CD14-positive monocyte (primary cell): ENCODE data around the gene ZNF184. TPM values are rescaled to one million over a fixed set of nuclear protein-coding genes. Genes with fewer than 3 reads are reported as not detected.

Source experiments
- DNase-seq, 3 donors: peaks; one replicate each; pipeline ENCODE4 v3.0.0-alpha.2; 2011 to 2022
- H2AFZ ChIP-seq: 2 replicates; pipeline ENCODE4 v1.6.0; 2012; ENCODE audit warnings: mild to moderate bottlenecking, low read depth, low read length, inconsistent platforms; ENCODE audit not compliant: insufficient read depth, poor library complexity, severe bottlenecking
- H3K27ac ChIP-seq, 2 donors: 1 replicate in 1 of 2; 2 replicates in 1 of 2; pipeline ENCODE4 v1.5.1; 2012 to 2013; ENCODE audit warnings: low read length in 2 of 2, control low read depth in 1 of 2, inconsistent platforms in 1 of 2, low read depth in 1 of 2, mild to moderate bottlenecking in 1 of 2
- H3K27me3 ChIP-seq, 2 donors: one replicate each; pipeline versions ENCODE4 v1.6.0 to v1.6.1; 2011 to 2013; ENCODE audit warnings: low read length in 2 of 2; ENCODE audit not compliant: control insufficient read depth in 2 of 2, insufficient read depth in 2 of 2
- H3K36me3 ChIP-seq, 2 donors: replicated peaks in 1 of 2; 1 replicate in 1 of 2; 2 replicates in 1 of 2; pipeline versions ENCODE4 v1.5.1 to v1.6.1; 2012 to 2013; ENCODE audit warnings: low read length in 2 of 2, control low read depth in 1 of 2, inconsistent platforms in 1 of 2, mild to moderate bottlenecking in 1 of 2; ENCODE audit not compliant: insufficient read depth in 2 of 2, control insufficient read depth in 1 of 2
- H3K4me1 ChIP-seq, 2 donors: 1 replicate in 1 of 2; 2 replicates in 1 of 2; pipeline versions ENCODE4 v1.5.1 to v1.6.1; 2012 to 2013; ENCODE audit warnings: low read length in 2 of 2, control low read depth in 1 of 2, inconsistent platforms in 1 of 2, mild to moderate bottlenecking in 1 of 2, moderate library complexity in 1 of 2; ENCODE audit not compliant: insufficient read depth in 2 of 2, control insufficient read depth in 1 of 2
- H3K4me2 ChIP-seq: replicated peaks from 2 replicates; pipeline ENCODE3; 2012; ENCODE audit warnings: low read length, moderate library complexity, mild to moderate bottlenecking; ENCODE audit not compliant: poor library complexity, severe bottlenecking; ENCODE audit errors: extremely low read depth
- H3K4me3 ChIP-seq, 3 experiments: fragments of 200-600 bp in 1 of 3; sonication (generic) in 1 of 3; replicated peaks in 1 of 3; 1 replicate in 2 of 3; 2 replicates in 1 of 3; pipeline ENCODE4 v1.5.1; 2011 to 2013; ENCODE audit warnings: low read length in 3 of 3, mild to moderate bottlenecking in 3 of 3, control low read depth in 2 of 3, low read depth in 2 of 3, inconsistent platforms in 1 of 3, moderate library complexity in 1 of 3
- H3K79me2 ChIP-seq: 2 replicates; pipeline ENCODE4 v1.6.0; 2012; ENCODE audit warnings: mild to moderate bottlenecking, control low read depth, inconsistent platforms, low read length, moderate library complexity; ENCODE audit not compliant: insufficient read depth
- H3K9ac ChIP-seq: 2 replicates; pipeline ENCODE4 v1.6.0; 2017; ENCODE audit warnings: low read length, mild to moderate bottlenecking; ENCODE audit not compliant: insufficient read depth, poor library complexity, severe bottlenecking
- H3K9me3 ChIP-seq, 2 donors: replicated peaks in 1 of 2; 1 replicate in 1 of 2; 2 replicates in 1 of 2; pipeline versions ENCODE4 v1.5.1 to v1.6.1; 2012 to 2013; ENCODE audit warnings: low read length in 2 of 2, control low read depth in 1 of 2; ENCODE audit not compliant: control insufficient read depth in 1 of 2, insufficient read depth in 1 of 2
- H4K20me1 ChIP-seq: 2 replicates; pipeline ENCODE4 v1.6.0; 2012; ENCODE audit warnings: mild to moderate bottlenecking, low read length, control low read depth, moderate library complexity; ENCODE audit not compliant: insufficient read depth
- H3K27ac Mint-ChIP-seq, 7 donors: one replicate each; pipeline ENCODE4 v1.8.0; 2020; ENCODE audit warnings: mild to moderate bottlenecking in 7 of 7, mixed read lengths in 7 of 7, moderate library complexity in 6 of 7, inconsistent platforms in 2 of 7
- H3K27me3 Mint-ChIP-seq, 3 donors: one replicate each; pipeline ENCODE4 v1.8.0; 2021 to 2022; ENCODE audit warnings: low read depth in 3 of 3, mild to moderate bottlenecking in 3 of 3, mixed read lengths in 3 of 3, moderate library complexity in 3 of 3, inconsistent platforms in 1 of 3
- H3K36me3 Mint-ChIP-seq, 2 donors: one replicate each; pipeline ENCODE4 v1.8.0; 2020; ENCODE audit warnings: mixed read lengths in 2 of 2, inconsistent platforms in 1 of 2, mild to moderate bottlenecking in 1 of 2
- H3K4me1 Mint-ChIP-seq: one replicate; pipeline ENCODE4 v1.8.0; 2020; ENCODE audit warnings: mild to moderate bottlenecking, mixed read lengths
- H3K4me3 Mint-ChIP-seq, 2 donors: one replicate each; pipeline ENCODE4 v1.8.0; 2020; ENCODE audit warnings: mild to moderate bottlenecking in 2 of 2, mixed read lengths in 2 of 2, moderate library complexity in 1 of 2
- H3K9me3 Mint-ChIP-seq, 7 donors: one replicate each; pipeline ENCODE4 v1.8.0; 2020 to 2022; ENCODE audit warnings: mixed read lengths in 7 of 7, mild to moderate bottlenecking in 6 of 7, moderate library complexity in 6 of 7, inconsistent platforms in 2 of 7
- WGBS: methylation state at CpG from one replicate; pipeline ENCODE4 v1.1.5; 2013; ENCODE audit warnings: missing lambda C conversion rate; ENCODE audit not compliant: insufficient coverage; 5-methylcytosine and 5-hydroxymethylcytosine counted together
- intact Hi-C, 2 donors: fragments of 100-400 bp; cut with micrococcal nuclease; formaldehyde crosslinking; loops; one replicate each; pipeline versions ENCODE4 v1.15.0 to v1.15.1; 2023
- polyA plus RNA-seq, 3 donors: library from polyadenylated mRNA; depleted of rRNA in 1 of 3; unstranded in 2 of 3; stranded (reverse) in 1 of 3; fragments of 300-500 nt in 2 of 3; fragments of >200 nt in 1 of 3; fragmentation: Illumina TruSeq in 2 of 3; gene quantifications; 1 replicate in 2 of 3; 2 replicates in 1 of 3; pipeline ENCODE4 v1.2.3, GENCODE V29; 2012 to 2021
- TF ChIP-seq, protein P1 (sequence below): fragments of 200-600 bp; IDR thresholded peaks from one replicate; pipeline ENCODE4 v1.8.0; 2022; ENCODE audit warnings: antibody characterized with exemption, mild to moderate bottlenecking

The ZNF184 gene
- polyA plus RNA-seq, 3 donors, result 1.00 to 1.5 (median 1.5) TPM

DNA sequence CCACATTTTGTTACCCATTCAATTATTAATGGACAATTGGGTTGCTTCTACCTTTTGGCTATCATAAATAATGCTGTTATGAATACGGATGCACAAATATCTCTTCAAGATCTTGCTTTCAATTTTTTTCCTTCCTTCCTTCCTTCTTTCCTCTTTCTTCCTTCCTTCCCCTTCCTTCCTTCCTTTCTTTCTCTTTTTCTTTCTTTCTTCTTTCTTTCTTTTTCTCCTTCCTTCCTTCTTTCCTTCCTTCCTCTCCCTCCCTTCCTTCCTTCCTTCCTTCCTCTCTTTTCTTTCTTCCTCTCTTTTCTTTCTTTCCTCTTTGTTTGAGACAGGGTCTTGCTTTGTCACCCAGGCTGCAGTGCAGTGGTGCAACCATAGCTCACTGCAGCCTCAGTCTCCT is 39.2 kb downstream of the ZNF184 start:
- Histone ChIP-seq H4K20me1 (no peaks in the 10 kb centered on the region), H2AFZ (no peak overlapping the region), H3K27me3 (no peaks in the 10 kb centered on the region), H3K9ac (no peak overlapping the region), H3K9me3 (peaks cover 13 to 44% of the 10 kb centered on the region in 2 donors), H3K4me1 (no peaks in the 10 kb centered on the region), H3K4me2 (no peak overlapping the region), H3K27ac (no peak overlapping the region), H3K36me3 (no peaks in the 10 kb centered on the region), H3K79me2 (no peaks in the 10 kb centered on the region), H3K4me3 (no peak overlapping the region)
- Mint-ChIP-seq H3K27me3 (peaks cover 0 to 5% (median 2%) of the 10 kb centered on the region in 3 donors), H3K9me3 (peaks cover 16 to 57% (median 35%) of the 10 kb centered on the region in 7 donors), H3K27ac (no peak overlapping the region), H3K36me3 (no peaks in the 10 kb centered on the region), H3K4me1 (no peaks in the 10 kb centered on the region), H3K4me3 (no peak overlapping the region)
- no peak for DNase-seq
- 100% methylated on average over 1 of the region's 1 CpG for WGBS
- TF ChIP-seq, protein P1, sequence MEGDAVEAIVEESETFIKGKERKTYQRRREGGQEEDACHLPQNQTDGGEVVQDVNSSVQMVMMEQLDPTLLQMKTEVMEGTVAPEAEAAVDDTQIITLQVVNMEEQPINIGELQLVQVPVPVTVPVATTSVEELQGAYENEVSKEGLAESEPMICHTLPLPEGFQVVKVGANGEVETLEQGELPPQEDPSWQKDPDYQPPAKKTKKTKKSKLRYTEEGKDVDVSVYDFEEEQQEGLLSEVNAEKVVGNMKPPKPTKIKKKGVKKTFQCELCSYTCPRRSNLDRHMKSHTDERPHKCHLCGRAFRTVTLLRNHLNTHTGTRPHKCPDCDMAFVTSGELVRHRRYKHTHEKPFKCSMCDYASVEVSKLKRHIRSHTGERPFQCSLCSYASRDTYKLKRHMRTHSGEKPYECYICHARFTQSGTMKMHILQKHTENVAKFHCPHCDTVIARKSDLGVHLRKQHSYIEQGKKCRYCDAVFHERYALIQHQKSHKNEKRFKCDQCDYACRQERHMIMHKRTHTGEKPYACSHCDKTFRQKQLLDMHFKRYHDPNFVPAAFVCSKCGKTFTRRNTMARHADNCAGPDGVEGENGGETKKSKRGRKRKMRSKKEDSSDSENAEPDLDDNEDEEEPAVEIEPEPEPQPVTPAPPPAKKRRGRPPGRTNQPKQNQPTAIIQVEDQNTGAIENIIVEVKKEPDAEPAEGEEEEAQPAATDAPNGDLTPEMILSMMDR, result no peak
- intact Hi-C loops, result no loop called here

DNA sequence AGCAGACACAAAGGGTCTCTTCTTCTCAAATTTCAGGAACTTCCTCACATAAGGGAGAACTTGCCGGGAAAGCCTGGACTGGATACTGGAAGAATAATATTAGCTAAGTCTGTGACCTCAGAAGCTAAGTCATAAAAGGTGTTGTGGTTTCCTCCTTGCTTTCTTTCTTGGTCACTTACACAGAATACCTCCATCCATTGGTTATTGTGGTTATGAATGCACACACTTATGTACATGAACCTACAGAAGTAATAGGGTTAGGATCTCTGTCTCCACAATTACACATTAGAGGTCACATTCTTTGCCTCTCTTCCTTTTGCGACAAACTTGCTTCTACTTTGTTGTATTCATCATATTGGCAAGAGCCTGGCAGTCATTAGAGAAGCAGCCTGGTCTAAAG is 43.9 kb downstream of the ZNF184 start:
- H3K27ac ChIP-seq, result no peak overlapping the region
- no peaks in the 10 kb centered on the region for H3K79me2 ChIP-seq
- H2AFZ ChIP-seq, result no peak overlapping the region
- no peaks in the 10 kb centered on the region for H3K36me3 ChIP-seq
- peaks cover 27 to 37% of the 10 kb centered on the region in 2 donors for H3K9me3 ChIP-seq
- intact Hi-C loops, result no loop called here
- H3K27me3 ChIP-seq, result no peaks in the 10 kb centered on the region
- H3K4me3 Mint-ChIP-seq, result no peak overlapping the region
- H3K4me1 ChIP-seq, result no peaks in the 10 kb centered on the region
- H3K4me3 ChIP-seq, result no peak overlapping the region
- H3K9me3 Mint-ChIP-seq, result peaks cover 17 to 33% (median 27%) of the 10 kb centered on the region in 7 donors
- TF ChIP-seq, protein P1, result no peak
- 63% methylated on average over 1 of the region's 2 CpGs for WGBS
- no peak overlapping the region for H3K4me2 ChIP-seq
- no peak overlapping the region for H3K27ac Mint-ChIP-seq
- DNase-seq, result no peak
- H4K20me1 ChIP-seq, result no peaks in the 10 kb centered on the region
- no peak overlapping the region for H3K9ac ChIP-seq
- H3K4me1 Mint-ChIP-seq, result no peaks in the 10 kb centered on the region
- H3K27me3 Mint-ChIP-seq, result peaks cover 0 to 5% (median 2%) of the 10 kb centered on the region in 3 donors
- H3K36me3 Mint-ChIP-seq, result no peaks in the 10 kb centered on the region
